ENCODE data around the gene SCO2. TPM values are rescaled to one million over a fixed set of nuclear protein-coding genes. Genes with fewer than 3 reads are reported as not detected.
A peak's percentile ranks its signal among the peaks of the same experiment; 100 is the strongest.

Gene SCO2
- total and polyA plus RNA-seq, 10 of the 15 experiments (the other 5 are each of a cell fraction or from before 2014, with no cell fraction given): 0.18 to 16.0 (median 2.4) TPM; not detected in 1

DNA sequence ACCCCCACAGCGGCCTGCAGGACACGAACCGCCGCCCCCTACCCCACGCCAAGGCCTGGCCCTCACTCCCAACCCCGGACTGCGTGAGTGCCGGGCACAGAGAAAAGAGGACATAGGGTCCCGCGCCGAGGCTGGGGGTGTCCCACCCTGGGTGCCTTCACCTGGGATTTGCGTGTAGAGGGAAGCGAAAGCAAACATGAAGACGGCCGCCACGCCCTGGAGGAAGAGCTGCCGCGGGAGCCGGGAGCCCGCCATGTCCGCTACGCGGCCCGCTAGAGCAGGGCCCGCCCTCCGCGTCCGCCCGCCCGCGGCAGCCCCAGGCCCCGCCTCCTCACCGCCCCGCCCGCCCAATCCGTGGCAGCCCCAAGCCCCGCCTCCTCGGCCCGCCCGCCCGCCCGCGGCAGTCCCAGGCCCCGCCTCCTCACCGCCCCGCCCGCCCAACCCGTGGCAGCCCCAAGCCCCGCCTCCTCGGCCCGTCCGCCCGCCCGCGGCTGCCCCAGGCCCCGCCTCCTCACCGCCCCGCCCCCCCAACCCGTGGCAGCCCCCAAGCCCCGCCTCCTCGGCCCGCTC lies 17.9 kb downstream of the SCO2 start, which contains the start of gene LMF2 (continued):
- no peak for TF ChIP-seq RUNX3 (IDR thresholded peaks at IDR 0.05; ENCODE audit: low read length)
- no peak for TF ChIP-seq E2F4 (IDR thresholded peaks at IDR 0.05; ENCODE audit: low read depth, low read length)
- no peak for TF ChIP-seq HDAC2 (IDR thresholded peaks at IDR 0.05)
- peak; percentile 45; the same call in 1 of the 2 replicates for TF ChIP-seq DPF2 (IDR thresholded peaks at IDR 0.05)
- peak; percentile 78; the same call in 1 of the 2 replicates for TF ChIP-seq LARP7 (IDR thresholded peaks at IDR 0.05)
- TF ChIP-seq BHLHE40 (IDR thresholded peaks at IDR 0.05; ENCODE audit: borderline replicate concordance in 1 of 2, low read depth in 2 of 2, low read length in 1 of 2): peak in 1 of 2 experiments; percentile 35; a peak in 1 of 4 replicates
- TF ChIP-seq RB1 (IDR thresholded peaks at IDR 0.05; ENCODE audit: borderline replicate concordance): peak; percentile 76; the same call in 1 of the 2 replicates
- TF ChIP-seq NRF1 (conservative IDR thresholded peaks at IDR 0.05; ENCODE audit: low read depth, low read length): no peak

GRCh38 chr22:50506611-50507420 lies 18.6 kb downstream of the SCO2 start:
- H3K4me2 ChIP-seq (ENCODE audit: control insufficient read depth, insufficient read depth): peak overlapping the region; percentile 92
- no peaks in the 10 kb centered on the region for H4K20me1 ChIP-seq (ENCODE audit: control insufficient read depth, insufficient read depth)
- in situ Hi-C loops (cut with MboI) (no loop called here), intact Hi-C loops (cut with micrococcal nuclease; ENCODE audit: unreplicated experiment) (loop anchor here (1.0 kb wide), 1 partner anchor 32 kb away; the partner anchor contains the start of gene SBF1)
- peaks cover 9% of the 10 kb centered on the region for H3K4me1 ChIP-seq (ENCODE audit: control insufficient read depth, insufficient read depth, low read length)
- RAD21 ChIA-PET (ENCODE audit: unreplicated experiment): interaction anchor here (0.6 to 2.2 kb wide), 4 partner anchors 22 to 114 kb away, joined by 3 to 22 read pairs (median 10); partner anchors contain the start of gene TYMP
- no peak for FAIRE-seq
- H3K9me3 ChIP-seq (replicated peaks; ENCODE audit: control insufficient read depth, insufficient read depth, low read length): no peaks in the 10 kb centered on the region
- SMC1A ChIA-PET (ENCODE audit: uncharacterized antibody, unreplicated experiment): interaction anchor here (2.8 kb wide), 1 partner anchor 18 kb away, joined by 16 read pairs; the partner anchor contains the start of gene SCO2
- H3K79me2 ChIP-seq (ENCODE audit: control insufficient read depth, insufficient read depth, low read length): peaks cover 37% of the 10 kb centered on the region
- H3K36me3 ChIP-seq (ENCODE audit: control insufficient read depth in 2 of 2, insufficient read depth in 2 of 2, low read length in 1 of 2): peaks cover 4 to 8% of the 10 kb centered on the region in 2 experiments; a peak in 3 of 4 replicates
- H3K9ac ChIP-seq (ENCODE audit: control insufficient read depth, insufficient read depth, low read length): peak overlapping the region; percentile 97
- 38% methylated on average over 21 of the region's 21 CpGs for WGBS (ENCODE audit: insufficient coverage, insufficient replicate concordance, low lambda C conversion rate, missing lambda C conversion rate)
- H2AFZ ChIP-seq (ENCODE audit: control insufficient read depth, low read depth, low read length): peak overlapping the region; percentile 81
- TSS peak; percentile 83 for BruUV-seq (replicated peaks)
- CTCF ChIA-PET: interaction anchor here (3.3 kb wide), 1 partner anchor 114 kb away, joined by 25 read pairs; no protein-coding TSS in a partner anchor
- peak overlapping the region; percentile 100 for H3K4me3 ChIP-seq
- ATAC-seq: peak; percentile 7
- H3K27ac ChIP-seq (ENCODE audit: control insufficient read depth, insufficient read depth): peak overlapping the region; percentile 82
- POLR2A ChIA-PET: interaction anchor here (1.4 to 7.2 kb wide), 2 partner anchors 18 to 29 kb away, joined by 6 to 84 read pairs; partner anchors contain the start of gene SCO2
- no peak for DNase-seq (ENCODE audit: low read depth, low spot score)
- H3K27me3 ChIP-seq (replicated peaks in 1 of 2; ENCODE audit: control insufficient read depth in 2 of 2, insufficient read depth in 2 of 2, low read length in 1 of 2): no peaks in the 10 kb centered on the region
- TF ChIP-seq GABPA (IDR thresholded peaks at IDR 0.05; ENCODE audit: low read depth) (no peak), NKRF (conservative IDR thresholded peaks at IDR 0.05) (no peak), WRNIP1 (IDR thresholded peaks at IDR 0.05; ENCODE audit: borderline replicate concordance, low read depth, low read length) (no peak), EED (IDR thresholded peaks at IDR 0.05; ENCODE audit: low read depth) (no peak), ZNF24 (IDR thresholded peaks at IDR 0.05) (no peak), ZBTB33 (IDR thresholded peaks at IDR 0.05) (no peak), MXI1 (IDR thresholded peaks at IDR 0.05; ENCODE audit: low read depth, low read length) (no peak), RELA (IDR thresholded peaks at IDR 0.05; ENCODE audit: borderline replicate concordance, partially characterized antibody) (no peak), BRCA1 (IDR thresholded peaks at IDR 0.05; ENCODE audit: low read depth, low read length) (no peak)

Measured in GM12878 (cell line).